NB4 (cell line): ENCODE measurements around the gene GMIP.
A peak's percentile ranks its signal among the peaks of the same experiment; 100 is the strongest.

Experiments
- DNase-seq: peaks from one replicate; pipeline ENCODE4 v3.0.0; 2010; ENCODE audit warnings: low read depth
- H3K4me3 ChIP-seq: one replicate; pipeline ENCODE4 v1.5.1; 2011; ENCODE audit warnings: mild to moderate bottlenecking, low read depth, low read length, moderate library complexity
- CTCF ChIP-seq: IDR thresholded peaks from one replicate; pipeline ENCODE4 v1.5.1; 2012; ENCODE audit warnings: low read depth, low read length
- MAX ChIP-seq: IDR thresholded peaks from 2 replicates; pipeline ENCODE4 v1.6.1; 2011; ENCODE audit warnings: low read depth, low read length
- MYC ChIP-seq: IDR thresholded peaks from 2 replicates; pipeline ENCODE4 v1.6.1; 2011; ENCODE audit warnings: low read depth, low read length
- POLR2A ChIP-seq: IDR thresholded peaks from 2 replicates; pipeline ENCODE4 v1.6.1; 2011; ENCODE audit warnings: mild to moderate bottlenecking; ENCODE audit not compliant: insufficient read length; ENCODE audit errors: extremely low read depth

GMIP gene

DNA sequence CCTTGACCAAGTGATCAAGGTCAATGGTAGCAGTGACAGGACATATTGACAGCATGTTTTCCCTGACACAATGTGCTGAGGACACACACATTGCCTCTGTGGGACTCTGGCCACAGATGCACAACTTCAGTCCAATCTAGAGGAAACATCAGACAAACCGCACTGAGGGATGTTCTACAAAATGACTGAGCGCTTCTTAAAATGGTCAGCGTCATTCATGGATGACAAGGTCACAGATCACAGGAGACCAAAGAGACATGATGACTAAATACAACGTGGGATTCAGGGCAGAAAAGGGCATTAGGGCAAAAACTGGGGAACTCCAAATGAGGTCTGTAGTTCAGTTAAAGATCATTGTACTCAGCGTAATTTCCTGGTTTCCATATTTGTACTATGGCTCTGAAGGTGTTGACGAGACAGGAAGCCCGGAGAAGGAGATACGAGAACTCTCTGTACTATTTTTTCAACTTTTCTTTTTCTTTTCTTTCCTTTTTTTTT is 45.6 kb downstream of the GMIP start:
- no peak for TF ChIP-seq MYC
- TF ChIP-seq POLR2A: no peak
- TF ChIP-seq MAX: no peak
- no peak for TF ChIP-seq CTCF
- DNase-seq: no peak
- H3K4me3 ChIP-seq: no peak overlapping the region

GRCh38 chr19:19595171-19595701 is 48.2 kb downstream of the GMIP start:
- no peak overlapping the region for H3K4me3 ChIP-seq
- TF ChIP-seq MAX: peak; percentile 97
- TF ChIP-seq CTCF: no peak
- peak; percentile 23; the same call in 1 of the 2 replicates for TF ChIP-seq MYC
- DNase-seq: peak; percentile 79

- no peak overlapping the region for H3K4me3 ChIP-seq
- DNase-seq: peak; percentile 17
- no peak for TF ChIP-seq CTCF
- TF ChIP-seq POLR2A: no peak
- TF ChIP-seq MYC: no peak
- TF ChIP-seq MAX: no peak
Measured at GRCh38 chr19:19594381-19594780, 49.1 kb downstream of the GMIP start.

DNA sequence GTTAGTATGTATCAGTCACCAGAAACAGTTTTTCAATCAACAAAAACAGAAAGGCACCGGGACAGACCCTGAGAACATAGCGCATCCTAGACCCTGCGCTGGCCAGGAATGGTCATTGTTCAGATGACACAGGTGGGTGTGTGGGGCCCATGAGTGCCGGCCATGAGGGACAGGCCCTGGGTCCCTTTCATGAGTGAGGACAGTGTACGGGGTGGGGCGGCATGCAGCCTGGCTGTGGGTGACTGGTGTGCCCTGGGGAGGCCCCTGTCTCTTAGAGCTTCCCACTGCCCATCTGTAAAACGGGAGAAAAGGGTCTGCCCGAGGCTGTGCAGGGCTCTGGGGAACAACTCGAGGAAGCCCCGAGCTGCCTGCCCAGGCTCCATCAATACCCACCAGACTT is 50.8 kb downstream of the GMIP start:
- no peak for TF ChIP-seq MAX
- TF ChIP-seq MYC: no peak
- no peak for TF ChIP-seq POLR2A
- TF ChIP-seq CTCF: no peak
- no peak for DNase-seq

GRCh38 chr19:19591133-19591825 is 52.2 kb downstream of the GMIP start:
- TF ChIP-seq MAX (peak; percentile 64), MYC (peak; percentile 33; the same call in 1 of the 2 replicates), POLR2A (no peak)
- no peak overlapping the region for H3K4me3 ChIP-seq
- peak; percentile 91 for DNase-seq

More for the DNA sequence above, 50.8 kb downstream of the GMIP start:
- no peak overlapping the region for H3K4me3 ChIP-seq

DNA sequence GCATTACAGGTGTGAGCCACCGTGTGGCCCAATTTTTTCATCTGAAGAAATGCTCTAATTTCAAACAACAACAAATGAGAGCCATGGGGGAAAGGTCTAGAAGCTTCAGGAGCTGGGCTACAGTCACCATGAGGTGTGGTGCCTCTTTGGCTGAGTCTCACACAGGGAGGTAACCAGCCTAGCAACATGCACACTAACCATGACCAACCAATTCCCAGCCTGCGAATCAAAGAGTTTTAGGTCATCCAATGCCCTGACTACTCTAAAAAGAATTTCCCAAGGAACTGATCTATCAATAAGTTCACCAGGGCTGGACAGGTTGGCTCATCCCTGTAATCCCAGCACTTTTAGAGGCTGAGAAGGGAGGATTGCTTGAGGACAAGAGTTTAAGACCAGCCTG is 54.9 kb downstream of the GMIP start:
- no peak overlapping the region for H3K4me3 ChIP-seq
- TF ChIP-seq POLR2A (no peak), MAX (no peak)
- no peak for DNase-seq

GRCh38 chr19:19587771-19588170 is 55.7 kb downstream of the GMIP start:
- no peak overlapping the region for H3K4me3 ChIP-seq
- DNase-seq: no peak
- no peak for TF ChIP-seq POLR2A
- no peak for TF ChIP-seq MYC
- no peak for TF ChIP-seq CTCF
- TF ChIP-seq MAX: no peak
